ENCODE measurements around the gene CASK.
"Not testable (repeated sequence)": the region's sequence is repeated elsewhere in the genome, so short reads cannot be mapped to it uniquely, and the experiment has no call there.

The CASK gene

GRCh38 chrX:41616935-41617334 is 306.4 kb downstream of the CASK start:
- DNase-seq: no peak
- no peak for TF ChIP-seq GATA1 (IDR thresholded peaks at IDR 0.05; ENCODE audit: low read depth, low read length)

- DNase-seq: no peak
- TF ChIP-seq POLR2A (IDR thresholded peaks at IDR 0.05; ENCODE audit: low read length): no peak
- TF ChIP-seq GATA1 (IDR thresholded peaks at IDR 0.05; ENCODE audit: low read depth, low read length): no peak
Observed at GRCh38 chrX:41616255-41616654, 307.1 kb downstream of the CASK start.

GRCh38 chrX:41608244-41608643 is 315.1 kb downstream of the CASK start:
- TF ChIP-seq POLR2A (IDR thresholded peaks at IDR 0.05; ENCODE audit: low read length): no peak
- peak in 1 of 2 experiments; percentile 1 for DNase-seq

GRCh38 chrX:41607264-41607832 is 316.0 kb downstream of the CASK start:
- TF ChIP-seq GATA1 (IDR thresholded peaks at IDR 0.05; ENCODE audit: low read depth, low read length) (no peak), POLR2A (IDR thresholded peaks at IDR 0.05; ENCODE audit: low read length) (no peak)
- DNase-seq: peak; percentile 53 to 84

GRCh38 chrX:41606057-41606456 is 317.3 kb downstream of the CASK start:
- not testable (repeated sequence) for DNase-seq

- DNase-seq: no peak
- TF ChIP-seq GATA1 (IDR thresholded peaks at IDR 0.05; ENCODE audit: low read depth, low read length): no peak
- no peak for TF ChIP-seq POLR2A (IDR thresholded peaks at IDR 0.05; ENCODE audit: low read length)
Observed at GRCh38 chrX:41604766-41605543, 318.4 kb downstream of the CASK start.

- no peak for TF ChIP-seq GATA1 (IDR thresholded peaks at IDR 0.05; ENCODE audit: low read depth, low read length)
- TF ChIP-seq POLR2A (IDR thresholded peaks at IDR 0.05; ENCODE audit: low read length): no peak
- no peak for DNase-seq
Observed at GRCh38 chrX:41604177-41604576, 319.2 kb downstream of the CASK start.

GRCh38 chrX:41603596-41603995 is 319.8 kb downstream of the CASK start:
- DNase-seq: no peak

GRCh38 chrX:41602816-41603345 is 320.5 kb downstream of the CASK start:
- TF ChIP-seq GATA1 (IDR thresholded peaks at IDR 0.05; ENCODE audit: low read depth, low read length): no peak
- no peak for TF ChIP-seq POLR2A (IDR thresholded peaks at IDR 0.05; ENCODE audit: low read length)
- DNase-seq: no peak

More at GRCh38 chrX:41603596-41603995, 319.8 kb downstream of the CASK start:
- no peak for TF ChIP-seq POLR2A (IDR thresholded peaks at IDR 0.05; ENCODE audit: low read length)
- TF ChIP-seq GATA1 (IDR thresholded peaks at IDR 0.05; ENCODE audit: low read depth, low read length): no peak

GRCh38 chrX:41600291-41600690 is 323.1 kb downstream of the CASK start:
- TF ChIP-seq GATA1 (IDR thresholded peaks at IDR 0.05; ENCODE audit: low read depth, low read length) (no peak), POLR2A (IDR thresholded peaks at IDR 0.05; ENCODE audit: low read length) (no peak)

GRCh38 chrX:41599507-41599906 is 323.8 kb downstream of the CASK start:
- TF ChIP-seq GATA1 (IDR thresholded peaks at IDR 0.05; ENCODE audit: low read depth, low read length) (no peak), POLR2A (IDR thresholded peaks at IDR 0.05; ENCODE audit: low read length) (no peak)
- no peak for DNase-seq

More at GRCh38 chrX:41600291-41600690, 323.1 kb downstream of the CASK start:
- no peak for DNase-seq

- TF ChIP-seq GATA1 (IDR thresholded peaks at IDR 0.05; ENCODE audit: low read depth, low read length): no peak
- no peak for TF ChIP-seq POLR2A (IDR thresholded peaks at IDR 0.05; ENCODE audit: low read length)
Observed at GRCh38 chrX:41596596-41596995, 326.8 kb downstream of the CASK start.

GRCh38 chrX:41594634-41595033 is 328.7 kb downstream of the CASK start:
- no peak for TF ChIP-seq GATA1 (IDR thresholded peaks at IDR 0.05; ENCODE audit: low read depth, low read length)
- TF ChIP-seq POLR2A (IDR thresholded peaks at IDR 0.05; ENCODE audit: low read length): no peak
- no peak for DNase-seq

More at GRCh38 chrX:41596596-41596995, 326.8 kb downstream of the CASK start:
- DNase-seq: no peak

GRCh38 chrX:41591906-41592305 is 331.4 kb downstream of the CASK start:
- no peak for DNase-seq
- TF ChIP-seq GATA1 (IDR thresholded peaks at IDR 0.05; ENCODE audit: low read depth, low read length): no peak
- no peak for TF ChIP-seq POLR2A (IDR thresholded peaks at IDR 0.05; ENCODE audit: low read length)

GRCh38 chrX:41590641-41591040 is 332.7 kb downstream of the CASK start:
- DNase-seq: no peak
- no peak for TF ChIP-seq POLR2A (IDR thresholded peaks at IDR 0.05; ENCODE audit: low read length)
- TF ChIP-seq GATA1 (IDR thresholded peaks at IDR 0.05; ENCODE audit: low read depth, low read length): no peak

Measured in erythroblast (primary cell).